IPS-18c (cell line): ENCODE data around the gene KCNIP4.
A peak's percentile ranks its signal among the peaks of the same experiment; 100 is the strongest.

Experiments
- H3K4me3 ChIP-seq: 2 replicates; pipeline ENCODE4 v1.7.0; 2013; ENCODE audit warnings: low read depth, mild to moderate bottlenecking, low read length, moderate library complexity; ENCODE audit not compliant: insufficient read depth
- H3K9me3 ChIP-seq: one replicate; pipeline ENCODE4 v1.6.1; 2013; ENCODE audit warnings: mild to moderate bottlenecking, low read length, moderate library complexity; ENCODE audit not compliant: control insufficient read depth, insufficient read depth

KCNIP4 gene

GRCh38 chr4:21005647-21006046, 942.9 kb downstream of the KCNIP4 start:
- Histone ChIP-seq H3K9me3 (no peaks in the 10 kb centered on the region), H3K4me3 (no peak overlapping the region)

- Histone ChIP-seq H3K9me3 (no peaks in the 10 kb centered on the region), H3K4me3 (no peak overlapping the region)
Measured at GRCh38 chr4:21002976-21003375, 945.6 kb downstream of the KCNIP4 start.

DNA sequence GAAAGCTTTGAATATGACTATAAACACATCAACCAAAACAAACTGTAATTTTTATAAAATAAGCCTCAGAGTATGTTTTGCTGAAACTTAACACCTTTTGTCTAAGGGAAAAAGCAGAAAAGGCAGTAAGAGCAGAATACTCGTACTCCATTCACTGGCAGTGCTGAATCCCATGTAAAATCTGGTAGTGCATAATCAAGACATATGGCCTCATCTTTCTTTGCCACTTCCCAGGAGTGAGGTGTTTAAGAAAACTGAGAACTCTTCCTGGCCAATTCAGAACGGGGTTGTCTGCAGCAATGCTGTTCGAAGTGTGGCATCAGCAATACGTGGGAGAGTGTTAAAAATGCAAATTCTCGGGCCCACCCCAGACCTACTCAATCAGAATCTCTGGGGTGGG, 946.3 kb downstream of the KCNIP4 start:
- Histone ChIP-seq H3K4me3 (no peak overlapping the region), H3K9me3 (no peaks in the 10 kb centered on the region)

DNA sequence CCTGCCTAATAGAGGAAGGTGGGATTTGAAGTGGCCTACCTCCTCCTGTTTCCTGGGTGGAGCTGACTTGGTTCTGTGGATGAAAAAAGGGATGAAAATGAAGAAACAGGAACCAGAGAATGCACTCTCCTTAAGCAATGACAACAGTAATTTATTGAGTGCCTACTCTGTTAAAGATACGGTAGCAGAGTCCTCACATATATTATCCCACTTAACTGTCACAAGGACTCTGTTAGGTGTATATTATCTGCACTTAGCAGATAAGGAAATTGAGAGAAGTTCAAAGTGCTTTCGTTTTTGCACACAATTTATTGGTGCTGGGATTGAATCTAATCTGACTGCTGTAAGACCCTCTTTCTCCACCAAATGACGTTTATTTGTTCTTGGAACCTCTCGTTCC, 947.1 kb downstream of the KCNIP4 start:
- Histone ChIP-seq H3K4me3 (no peak overlapping the region), H3K9me3 (no peaks in the 10 kb centered on the region)

DNA sequence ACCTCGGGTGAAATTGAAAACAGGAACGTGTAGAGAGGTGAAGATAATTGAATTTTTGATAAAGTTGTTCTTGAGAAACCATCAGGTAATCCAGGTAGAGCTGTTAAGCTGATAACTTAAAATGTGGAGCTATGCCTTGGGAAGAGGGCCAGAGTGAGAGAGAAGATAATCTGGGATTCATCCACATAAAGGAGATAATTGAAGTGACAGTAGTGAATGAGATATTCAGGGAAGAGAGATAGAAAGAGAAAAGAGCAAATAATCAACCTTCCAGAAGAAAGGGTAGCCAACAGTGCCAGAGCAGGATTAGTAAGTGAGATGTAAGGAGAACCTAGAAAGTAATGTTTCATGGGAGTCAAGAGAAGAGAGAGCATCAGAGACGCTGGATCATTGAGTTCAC, 950.7 kb downstream of the KCNIP4 start:
- H3K4me3 ChIP-seq, result no peak overlapping the region
- H3K9me3 ChIP-seq, result peaks cover 2% of the 10 kb centered on the region

GRCh38 chr4:20995610-20996009, 953.0 kb downstream of the KCNIP4 start:
- Histone ChIP-seq H3K4me3 (no peak overlapping the region), H3K9me3 (peaks cover 4% of the 10 kb centered on the region)

DNA sequence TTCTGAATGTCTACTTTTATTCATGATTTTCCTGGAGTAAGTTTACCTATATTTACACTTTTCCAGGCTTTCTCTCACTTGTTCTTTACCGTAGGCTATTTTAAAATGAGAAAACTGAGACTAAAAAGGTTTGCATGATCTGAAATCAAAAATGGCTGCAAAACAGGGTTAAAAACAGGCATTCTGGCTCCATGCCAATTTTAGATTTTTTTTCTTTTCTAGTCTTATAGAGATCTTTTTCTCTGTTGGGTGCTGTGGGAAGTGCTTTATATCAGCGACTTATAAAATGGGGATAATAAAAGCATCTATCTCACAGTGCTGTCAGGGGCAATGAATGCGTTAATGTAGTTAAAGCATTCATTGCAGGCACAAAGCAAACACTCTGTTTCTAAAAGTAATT, 953.6 kb downstream of the KCNIP4 start:
- Histone ChIP-seq H3K9me3 (peaks cover 4% of the 10 kb centered on the region), H3K4me3 (no peak overlapping the region)

DNA sequence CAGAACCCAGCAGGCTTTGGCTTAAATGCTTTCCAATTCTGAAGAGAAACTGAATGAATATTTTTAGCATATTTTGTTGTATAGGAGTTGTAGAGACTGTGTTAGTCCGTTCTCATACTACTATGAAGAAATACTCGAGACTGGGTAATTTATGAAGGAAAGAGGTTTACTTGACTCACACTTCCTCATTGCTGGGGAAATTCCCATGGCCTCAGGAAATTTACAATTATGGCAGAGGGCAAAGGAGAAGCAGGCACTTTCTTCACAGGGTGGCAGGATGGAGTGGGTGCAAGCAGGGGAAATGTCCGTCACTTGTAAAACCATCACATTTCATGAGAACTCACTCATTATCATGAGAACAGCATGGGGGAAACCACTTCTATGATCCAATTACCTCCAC, 956.6 kb downstream of the KCNIP4 start:
- Histone ChIP-seq H3K4me3 (no peak overlapping the region), H3K9me3 (peaks cover 4% of the 10 kb centered on the region)

DNA sequence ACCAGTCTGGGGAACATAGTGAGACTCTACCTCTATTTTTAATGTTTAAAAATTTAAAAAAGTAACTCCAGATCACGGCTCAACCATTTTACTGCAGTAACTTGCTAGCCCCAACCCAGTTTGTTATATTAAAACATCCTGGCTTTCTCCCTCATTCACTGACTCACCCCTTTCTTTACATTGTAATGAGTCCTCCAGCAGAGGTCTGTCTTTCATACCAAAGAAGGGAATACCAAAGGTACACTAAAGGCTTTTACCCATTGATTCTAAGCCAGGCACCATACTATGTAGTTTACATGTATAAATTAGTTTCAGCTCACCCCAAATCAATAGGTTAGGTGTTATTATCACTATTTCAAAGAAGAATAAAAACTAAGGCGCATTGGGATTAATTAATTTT, 961.4 kb downstream of the KCNIP4 start:
- H3K9me3 ChIP-seq, result no peaks in the 10 kb centered on the region
- no peak overlapping the region for H3K4me3 ChIP-seq

DNA sequence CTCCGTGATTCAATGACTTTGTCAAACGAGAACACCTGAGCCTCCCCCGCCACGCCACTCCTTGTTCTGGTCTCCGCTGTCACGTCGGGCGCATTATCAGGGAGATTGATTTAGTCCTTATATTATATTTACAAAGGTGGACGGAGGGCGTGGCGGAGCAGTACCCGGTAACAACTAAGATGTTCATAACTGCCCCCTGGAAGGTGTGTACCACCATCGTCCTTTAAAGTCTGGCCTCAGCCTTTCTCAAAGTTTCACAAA, 964.1 kb downstream of the KCNIP4 start:
- H3K4me3 ChIP-seq, result 0 out of 2 replicates have a peak overlapping the region, but pooled peaks have one; percentile 43

GRCh38 chr4:20983763-20984575, 964.6 kb downstream of the KCNIP4 start:
- H3K4me3 ChIP-seq, result peak overlapping the region; percentile 43; the same call in 1 of the 2 replicates
- no peaks in the 10 kb centered on the region for H3K9me3 ChIP-seq

More for the DNA sequence above, 964.1 kb downstream of the KCNIP4 start:
- no peaks in the 10 kb centered on the region for H3K9me3 ChIP-seq

GRCh38 chr4:20982544-20982943, 966.0 kb downstream of the KCNIP4 start:
- H3K9me3 ChIP-seq, result no peaks in the 10 kb centered on the region
- no peak overlapping the region for H3K4me3 ChIP-seq

DNA sequence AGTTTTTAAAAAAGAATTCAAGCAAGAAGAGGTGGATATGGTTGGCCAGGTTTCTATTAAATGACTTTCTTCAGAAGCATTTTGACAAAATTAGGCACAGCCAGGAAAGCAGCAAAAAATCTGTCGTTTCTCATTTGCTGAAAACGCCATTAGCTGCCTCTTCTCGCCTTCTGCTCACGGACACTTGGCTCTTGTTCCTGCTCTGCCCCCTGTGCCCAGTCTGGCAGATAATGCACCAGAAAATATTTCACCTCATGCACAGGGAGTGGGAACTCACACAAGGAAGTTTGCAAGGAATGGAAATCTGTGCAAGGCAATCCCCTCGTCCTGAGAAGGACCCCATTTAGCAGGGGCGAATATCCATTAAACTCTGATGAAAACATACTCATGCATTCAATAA, 988.3 kb downstream of the KCNIP4 start:
- H3K4me3 ChIP-seq, result no peak overlapping the region
- H3K9me3 ChIP-seq, result no peaks in the 10 kb centered on the region

- Histone ChIP-seq H3K9me3 (no peaks in the 10 kb centered on the region), H3K4me3 (no peak overlapping the region)
Measured at GRCh38 chr4:20954541-20954940, 994.0 kb downstream of the KCNIP4 start.

- no peaks in the 10 kb centered on the region for H3K9me3 ChIP-seq
- H3K4me3 ChIP-seq, result no peak overlapping the region
Measured at GRCh38 chr4:20944961-20945360, 1003.6 kb downstream of the KCNIP4 start.

DNA sequence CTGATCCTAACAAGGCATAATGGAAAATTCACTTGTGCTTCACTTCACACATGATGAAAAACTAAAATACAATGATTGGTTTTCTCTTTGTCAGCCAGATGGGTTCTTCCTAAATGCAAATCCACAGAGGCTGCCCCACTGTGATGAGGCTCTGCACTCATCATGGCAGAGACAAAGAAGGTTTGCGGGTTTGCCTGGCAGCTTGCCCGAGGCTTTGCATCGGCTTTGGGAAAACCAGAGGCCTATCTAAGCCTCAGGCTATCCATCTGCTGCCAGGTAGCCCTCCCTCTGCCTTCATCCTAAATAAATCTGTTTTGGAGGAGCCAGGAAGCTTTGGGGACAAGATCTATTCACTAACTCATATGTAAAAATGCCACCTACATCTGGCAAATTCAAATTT, 1004.1 kb downstream of the KCNIP4 start:
- H3K9me3 ChIP-seq, result no peaks in the 10 kb centered on the region
- no peak overlapping the region for H3K4me3 ChIP-seq

DNA sequence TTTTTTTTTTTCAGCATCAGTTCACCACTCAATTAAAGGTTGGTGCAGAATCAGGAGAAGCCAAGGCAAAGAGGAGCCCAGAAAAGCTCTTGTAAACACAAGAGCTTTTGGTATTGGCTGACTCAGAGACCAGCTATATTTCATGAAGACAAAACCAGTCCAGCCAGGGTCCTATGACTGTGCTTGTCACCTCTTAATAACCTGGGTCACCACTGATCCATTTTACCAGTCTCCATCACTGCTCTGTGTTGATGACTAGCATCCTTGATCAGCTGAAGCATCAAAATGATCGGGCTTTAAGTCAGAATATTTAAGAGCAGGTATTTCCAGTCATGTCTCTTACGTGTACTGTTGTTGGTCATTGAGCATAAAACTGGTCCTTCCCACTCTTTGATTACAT, 1010.4 kb downstream of the KCNIP4 start:
- H3K9me3 ChIP-seq, result no peaks in the 10 kb centered on the region
- no peak overlapping the region for H3K4me3 ChIP-seq

- Histone ChIP-seq H3K4me3 (no peak overlapping the region), H3K9me3 (no peaks in the 10 kb centered on the region)
Measured at GRCh38 chr4:20926529-20926928, 1022.0 kb downstream of the KCNIP4 start.

DNA sequence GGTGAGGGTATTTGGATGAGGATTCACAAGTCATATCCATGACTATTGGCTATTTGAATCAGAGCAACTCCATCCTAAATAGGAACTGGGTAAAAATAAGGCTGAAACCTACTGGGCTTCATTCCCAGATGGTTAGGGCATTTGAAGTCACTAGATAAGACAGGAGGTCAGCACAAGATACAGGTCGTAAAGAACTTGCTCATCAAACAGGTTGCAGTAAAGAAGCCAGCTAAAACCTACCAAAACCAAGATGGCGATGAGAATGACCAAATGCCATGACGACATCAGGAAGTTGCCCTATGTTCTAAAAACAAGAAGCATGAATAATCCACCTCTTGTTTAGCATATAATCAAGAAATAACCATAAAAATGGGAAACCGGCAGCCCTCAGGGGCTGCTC, 1023.4 kb downstream of the KCNIP4 start:
- no peaks in the 10 kb centered on the region for H3K9me3 ChIP-seq
- H3K4me3 ChIP-seq, result no peak overlapping the region
